Neural crest cell (in vitro differentiated cells): ENCODE results near the gene MIS18A. TPM values are rescaled to one million over a fixed set of nuclear protein-coding genes. Genes with fewer than 3 reads are reported as not detected.

Source experiments
- DNase-seq: peaks from one replicate; pipeline ENCODE4 v3.0.0; 2021; ENCODE audit warnings: low read depth, mixed read lengths, low spot score
- H3K27ac Mint-ChIP-seq: one replicate; pipeline ENCODE4 v1.8.0; 2021; ENCODE audit warnings: mild to moderate bottlenecking, mixed read lengths; ENCODE audit not compliant: unreplicated experiment
- H3K27me3 Mint-ChIP-seq: 2 replicates; pipeline ENCODE4 v1.8.0; 2021; ENCODE audit warnings: low read depth, mild to moderate bottlenecking, mixed read lengths
- H3K36me3 Mint-ChIP-seq: 2 replicates; pipeline ENCODE4 v1.8.0; 2021; ENCODE audit warnings: low read depth, mild to moderate bottlenecking, mixed read lengths
- H3K4me1 Mint-ChIP-seq: 2 replicates; pipeline ENCODE4 v1.8.0; 2021; ENCODE audit warnings: mixed read lengths
- H3K4me3 Mint-ChIP-seq: one replicate; pipeline ENCODE4 v1.8.0; 2021; ENCODE audit warnings: mild to moderate bottlenecking, mixed read lengths
- H3K9me3 Mint-ChIP-seq: 2 replicates; pipeline ENCODE4 v1.8.0; 2021; ENCODE audit warnings: mixed read lengths
- long read RNA-seq: library from polyadenylated mRNA; unstranded; transcript quantifications from one replicate; pipeline ENCODE4 v2.0.0, GENCODE V29; 2020
- total RNA-seq: library from RNA; stranded (reverse); gene quantifications from 2 replicates; pipeline ENCODE4 v1.2.1, GENCODE V29; 2021
- TF ChIP-seq, protein P1 (sequence below): fragments of 200-600 bp; sonication (generic); conservative IDR thresholded peaks from 2 replicates; pipeline ENCODE4 v1.5.0; 2021; ENCODE audit warnings: antibody characterized with exemption, mild to moderate bottlenecking

Gene MIS18A, protein sequence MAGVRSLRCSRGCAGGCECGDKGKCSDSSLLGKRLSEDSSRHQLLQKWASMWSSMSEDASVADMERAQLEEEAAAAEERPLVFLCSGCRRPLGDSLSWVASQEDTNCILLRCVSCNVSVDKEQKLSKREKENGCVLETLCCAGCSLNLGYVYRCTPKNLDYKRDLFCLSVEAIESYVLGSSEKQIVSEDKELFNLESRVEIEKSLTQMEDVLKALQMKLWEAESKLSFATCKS
- 49.7 and 50.9 TPM in 2 replicates for total RNA-seq
- long read RNA-seq, transcript MIS18A-201 (5 exons, 1,575 nt) = major isoform, 57 of 65 reads
- long read RNA-seq, partial matches to known transcripts = 7 of 65 reads
- long read RNA-seq, other reads (novel, unspliced or antisense) = 1 of 65 reads

DNA sequence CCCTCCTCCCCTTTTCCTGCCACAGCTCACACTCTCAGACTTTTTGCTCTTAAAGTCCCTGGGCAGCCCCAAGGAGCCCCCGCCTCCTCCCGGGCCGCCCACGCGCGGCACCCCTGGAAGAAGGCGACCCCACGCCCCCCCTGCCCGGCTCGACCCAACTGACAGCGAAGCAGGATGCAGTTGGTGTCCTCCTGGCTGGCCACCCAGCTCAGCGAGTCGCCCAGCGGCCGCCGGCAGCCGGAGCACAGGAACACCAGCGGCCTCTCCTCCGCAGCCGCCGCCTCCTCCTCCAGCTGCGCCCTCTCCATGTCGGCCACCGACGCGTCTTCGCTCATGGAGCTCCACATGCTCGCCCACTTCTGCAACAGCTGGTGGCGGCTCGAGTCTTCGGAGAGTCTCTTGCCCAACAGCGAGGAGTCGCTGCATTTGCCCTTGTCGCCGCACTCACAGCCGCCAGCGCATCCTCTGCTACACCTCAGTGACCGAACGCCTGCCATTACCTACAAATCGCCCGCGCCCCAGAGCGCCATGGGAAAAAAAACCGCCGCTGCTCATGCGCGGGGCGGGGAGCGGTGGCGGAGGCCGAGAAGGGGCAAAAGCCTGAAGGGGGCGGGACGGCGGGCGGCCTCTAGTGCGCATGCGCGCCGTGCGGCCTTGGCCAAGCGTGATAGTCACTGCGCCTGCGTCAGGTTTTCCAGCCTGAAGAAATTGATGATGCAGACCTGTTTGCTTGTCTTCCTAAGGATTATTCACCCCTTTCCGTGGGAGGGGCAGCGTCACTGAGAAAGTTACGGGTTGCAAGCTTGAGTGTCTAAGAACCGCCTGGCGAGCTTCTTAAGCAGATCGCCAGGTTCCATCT lies at the start of gene MIS18A:
Gene MIS18A (minus strand): TSS at position 532 of the 859 bp plus-strand sequence. CDS start 35 bp downstream, at position 497.
- DNase-seq = peak; percentile 97
- Mint-ChIP-seq H3K36me3 (no peaks in the 10 kb centered on the region), H3K27me3 (no peaks in the 10 kb centered on the region), H3K4me3 (peak within 1 kb of the TSS; percentile 100), H3K9me3 (no peaks in the 10 kb centered on the region), H3K4me1 (peaks cover 35% of the 10 kb centered on the region), H3K27ac (peak within 1 kb of the TSS; percentile 99)
- TF ChIP-seq, protein P1, sequence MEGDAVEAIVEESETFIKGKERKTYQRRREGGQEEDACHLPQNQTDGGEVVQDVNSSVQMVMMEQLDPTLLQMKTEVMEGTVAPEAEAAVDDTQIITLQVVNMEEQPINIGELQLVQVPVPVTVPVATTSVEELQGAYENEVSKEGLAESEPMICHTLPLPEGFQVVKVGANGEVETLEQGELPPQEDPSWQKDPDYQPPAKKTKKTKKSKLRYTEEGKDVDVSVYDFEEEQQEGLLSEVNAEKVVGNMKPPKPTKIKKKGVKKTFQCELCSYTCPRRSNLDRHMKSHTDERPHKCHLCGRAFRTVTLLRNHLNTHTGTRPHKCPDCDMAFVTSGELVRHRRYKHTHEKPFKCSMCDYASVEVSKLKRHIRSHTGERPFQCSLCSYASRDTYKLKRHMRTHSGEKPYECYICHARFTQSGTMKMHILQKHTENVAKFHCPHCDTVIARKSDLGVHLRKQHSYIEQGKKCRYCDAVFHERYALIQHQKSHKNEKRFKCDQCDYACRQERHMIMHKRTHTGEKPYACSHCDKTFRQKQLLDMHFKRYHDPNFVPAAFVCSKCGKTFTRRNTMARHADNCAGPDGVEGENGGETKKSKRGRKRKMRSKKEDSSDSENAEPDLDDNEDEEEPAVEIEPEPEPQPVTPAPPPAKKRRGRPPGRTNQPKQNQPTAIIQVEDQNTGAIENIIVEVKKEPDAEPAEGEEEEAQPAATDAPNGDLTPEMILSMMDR = peak; percentile 19

DNA sequence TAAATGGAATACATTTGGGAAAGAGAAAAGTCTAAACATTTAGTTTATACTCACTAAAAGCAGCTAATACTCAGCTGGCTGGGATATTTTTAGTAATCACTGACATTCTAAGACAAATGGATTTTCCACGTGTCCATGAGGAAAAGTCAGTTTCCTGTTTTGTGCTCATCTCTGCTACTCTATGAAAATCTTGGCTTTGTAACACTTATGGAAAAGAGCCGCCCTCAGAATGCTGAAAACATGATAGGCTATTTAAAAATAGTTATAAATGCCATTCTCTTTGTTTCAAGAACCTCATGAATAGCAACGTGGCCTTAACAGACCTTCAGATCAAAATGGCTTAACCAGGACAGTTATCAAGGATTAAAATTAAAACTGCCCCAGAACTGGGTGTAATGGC lies 49.7 kb upstream of the MIS18A start:
- no peak for DNase-seq
- TF ChIP-seq, protein P1 = no peak
- Mint-ChIP-seq H3K4me3 (no peak overlapping the region), H3K27ac (peak overlapping the region; percentile 69), H3K9me3 (peaks cover 10% of the 10 kb centered on the region), H3K4me1 (peaks cover 38% of the 10 kb centered on the region), H3K36me3 (peaks cover 35% of the 10 kb centered on the region), H3K27me3 (peaks cover 6% of the 10 kb centered on the region)

DNA sequence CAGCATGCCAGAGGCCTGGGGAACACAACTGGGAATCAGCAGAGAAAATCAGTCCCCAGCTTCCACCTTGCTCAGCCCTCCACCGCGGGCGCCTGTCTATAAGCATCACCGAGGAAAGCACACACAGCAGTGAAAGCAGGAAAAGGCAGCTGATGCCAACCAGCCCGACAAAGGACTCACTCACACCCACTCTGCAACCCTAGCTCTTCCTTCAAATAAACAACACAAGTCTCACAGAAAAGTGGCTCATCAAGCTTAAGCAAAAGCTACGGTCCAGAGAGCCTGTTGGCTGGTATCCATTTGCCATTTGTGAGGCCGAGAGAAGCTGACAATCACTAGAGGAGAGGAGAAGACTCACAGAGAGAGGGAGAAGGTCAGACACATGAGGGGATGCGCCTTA lies 46.9 kb upstream of the MIS18A start:
- Mint-ChIP-seq H3K4me1 (peaks cover 15% of the 10 kb centered on the region), H3K9me3 (peaks cover 6% of the 10 kb centered on the region), H3K27ac (peak overlapping the region; percentile 64), H3K36me3 (peaks cover 33% of the 10 kb centered on the region), H3K27me3 (peaks cover 6% of the 10 kb centered on the region), H3K4me3 (no peak overlapping the region)
- TF ChIP-seq, protein P1 = no peak
- no peak for DNase-seq

DNA sequence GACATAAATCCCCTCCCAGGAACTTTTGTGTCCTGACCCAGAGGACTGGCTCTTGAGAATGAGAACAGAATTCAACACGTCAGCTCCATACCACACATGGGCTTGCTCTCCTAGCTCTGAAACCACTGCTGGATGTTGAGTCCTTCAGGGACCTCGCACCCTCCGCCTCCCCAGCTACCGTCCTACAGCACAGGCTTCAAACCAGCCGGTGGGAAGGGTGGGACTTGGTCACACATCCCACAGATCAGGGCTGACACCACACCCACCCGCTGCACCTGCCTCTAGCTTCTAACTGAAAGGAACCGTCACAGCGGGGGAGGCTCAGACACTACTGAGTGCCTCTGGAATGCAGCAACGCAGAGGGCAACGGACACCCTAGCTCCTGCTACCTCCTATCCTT lies 43.8 kb upstream of the MIS18A start:
- H3K36me3 Mint-ChIP-seq = peaks cover 23% of the 10 kb centered on the region
- no peaks in the 10 kb centered on the region for H3K27me3 Mint-ChIP-seq
- H3K4me3 Mint-ChIP-seq = no peak overlapping the region
- TF ChIP-seq, protein P1 = no peak
- H3K4me1 Mint-ChIP-seq = no peaks in the 10 kb centered on the region
- H3K27ac Mint-ChIP-seq = peak overlapping the region; percentile 47
- H3K9me3 Mint-ChIP-seq = peaks cover 4% of the 10 kb centered on the region
- no peak for DNase-seq

GRCh38 chr21:32322103-32322502 lies 43.3 kb upstream of the MIS18A start:
- Mint-ChIP-seq H3K9me3 (peaks cover 2% of the 10 kb centered on the region), H3K36me3 (peaks cover 20% of the 10 kb centered on the region)

More at GRCh38 chr21:32322103-32322502, 43.3 kb upstream of the MIS18A start:
- Mint-ChIP-seq H3K4me3 (no peak overlapping the region), H3K27ac (no peak overlapping the region), H3K27me3 (no peaks in the 10 kb centered on the region), H3K4me1 (no peaks in the 10 kb centered on the region)
- TF ChIP-seq, protein P1 = no peak
- DNase-seq = no peak
